HG03196 (cell line): ENCODE measurements around the gene BIRC6.
"Not testable (repeated sequence)": the region's sequence is repeated elsewhere in the genome, so short reads cannot be mapped to it uniquely, and the experiment has no call there.

ENCODE experiments used
- ATAC-seq: cut with Tn5 transposase; IDR thresholded peaks from one replicate; pipeline ENCODE4 v1.9.1; 2021; ENCODE audit not compliant: unreplicated experiment

Gene BIRC6

DNA sequence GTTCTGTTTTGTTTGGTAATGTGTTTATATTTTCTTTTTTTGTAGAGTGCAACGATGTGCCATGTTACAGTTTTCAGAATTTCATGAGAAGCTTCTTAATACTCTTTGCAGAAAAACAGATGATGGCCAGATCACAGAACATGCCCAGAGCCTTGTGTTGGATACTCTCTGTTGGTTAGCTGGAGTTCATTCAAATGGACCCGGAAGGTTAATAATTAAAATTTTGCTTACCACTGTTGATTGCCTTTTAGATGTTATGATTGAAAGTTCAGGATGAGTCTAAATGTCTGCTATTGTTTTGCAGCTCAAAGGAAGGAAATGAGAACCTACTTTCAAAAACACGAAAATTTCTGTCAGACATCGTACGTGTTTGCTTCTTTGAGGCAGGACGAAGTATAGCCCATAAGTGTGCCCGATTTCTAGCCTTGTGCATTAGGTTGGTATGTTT lies 85.2 kb downstream of the BIRC6 start:
- ATAC-seq, result no peak

DNA sequence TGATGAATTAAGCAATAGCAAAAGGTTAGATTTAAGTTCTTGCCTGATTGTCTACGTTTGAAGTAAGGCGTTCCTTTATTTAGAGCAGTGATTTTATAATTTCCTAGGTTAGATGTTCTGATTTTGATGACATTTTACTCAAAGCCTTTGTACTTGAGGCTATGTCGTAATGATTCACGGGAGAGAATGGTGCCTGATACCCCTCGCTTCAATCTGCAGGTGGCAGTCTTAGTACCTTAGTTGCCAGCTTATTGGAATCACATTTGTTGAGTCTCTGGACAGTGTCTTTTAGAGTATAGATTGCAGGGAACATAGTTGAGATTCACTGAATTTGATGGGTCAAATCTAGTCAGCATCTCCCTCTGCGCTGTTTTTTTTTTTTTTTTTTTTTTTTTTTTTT lies 89.5 kb downstream of the BIRC6 start:
- ATAC-seq, result no peak

DNA sequence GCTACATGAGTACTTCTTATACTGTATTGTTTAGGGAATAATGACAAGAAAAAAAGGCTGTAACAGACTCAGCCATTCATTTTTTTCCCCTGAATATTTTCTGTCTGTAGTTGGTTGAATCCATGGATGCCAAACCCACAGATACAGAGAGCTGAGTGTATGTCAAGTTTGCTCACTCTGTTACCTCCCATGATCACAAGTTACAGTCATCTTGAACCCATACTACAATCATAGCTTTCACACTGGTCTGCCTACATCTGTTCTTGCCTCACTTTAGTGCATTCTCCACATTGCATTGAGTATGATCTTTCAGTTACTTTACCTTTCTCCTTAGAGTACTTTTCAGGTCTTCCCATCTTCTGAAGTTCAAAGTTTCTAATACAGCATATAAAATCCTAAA lies 94.0 kb downstream of the BIRC6 start:
- ATAC-seq, result no peak

DNA sequence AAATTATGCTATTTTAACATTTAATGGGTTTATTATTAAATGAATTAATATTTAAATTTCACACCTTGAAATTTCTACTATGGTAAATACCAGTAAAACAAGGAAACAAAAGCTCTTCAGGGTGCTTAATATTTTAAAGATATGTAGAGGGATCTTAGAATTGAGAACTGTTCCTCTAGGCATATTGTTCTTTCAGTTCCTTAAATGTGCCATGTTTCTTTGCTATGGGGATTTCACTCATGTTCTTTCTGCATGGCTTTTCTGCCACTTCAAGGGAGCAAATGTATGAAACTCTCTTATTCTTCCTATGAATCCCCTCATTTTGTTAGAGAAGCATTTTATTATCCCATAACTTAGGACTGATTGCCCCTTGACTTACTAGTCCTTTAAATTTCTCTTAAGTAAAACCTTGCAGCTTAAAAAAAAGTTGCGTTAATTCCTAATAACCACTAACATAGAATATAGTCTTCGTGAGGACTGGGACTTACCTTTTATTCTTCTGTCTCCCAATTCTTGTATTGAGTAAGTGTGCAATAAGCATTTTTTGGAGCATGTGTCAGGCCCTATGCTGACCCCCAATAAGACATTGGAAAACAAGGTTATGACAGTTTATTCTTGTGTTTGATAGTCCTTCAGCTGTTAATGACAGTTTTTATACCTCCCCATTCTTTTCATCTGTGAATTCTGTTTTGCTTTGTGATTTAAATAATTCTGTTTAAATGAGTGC lies 95.7 kb downstream of the BIRC6 start:
- no peak for ATAC-seq

DNA sequence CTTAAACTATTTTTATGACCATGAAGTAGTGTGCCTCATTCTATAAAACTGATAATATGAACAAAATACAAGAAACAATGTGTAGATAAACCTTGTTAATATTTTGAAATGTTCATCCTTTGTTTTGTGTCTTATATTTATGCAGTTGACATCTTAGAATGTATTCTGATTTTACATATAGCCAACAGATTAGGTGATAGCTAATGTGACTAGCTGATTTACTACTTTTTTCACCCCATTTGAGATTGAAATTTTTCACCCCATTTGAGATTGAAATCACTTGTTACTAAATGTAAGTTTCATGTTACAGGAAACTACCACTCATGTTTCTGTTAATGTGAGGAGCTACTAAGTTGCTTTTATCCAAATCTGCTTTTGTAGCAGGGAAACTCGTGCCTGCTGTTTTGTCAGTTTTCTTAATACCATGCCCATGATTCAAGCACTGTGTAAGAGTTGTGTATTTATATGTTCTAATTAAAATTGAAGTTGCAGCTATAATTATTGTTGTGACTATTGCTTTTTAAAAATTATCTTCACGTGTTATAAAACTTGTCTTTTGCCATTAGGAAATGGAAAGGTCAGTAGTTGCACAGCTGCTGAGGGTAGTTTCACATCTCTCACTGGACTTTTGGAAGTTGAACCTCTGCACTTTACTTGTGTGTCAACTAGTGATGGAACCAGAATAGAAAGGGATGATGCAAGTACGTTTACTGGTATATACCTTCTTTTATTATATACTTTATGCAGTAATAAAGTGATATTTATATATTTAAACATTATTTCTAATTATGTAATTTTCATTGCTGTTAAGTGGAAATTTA lies 96.6 kb downstream of the BIRC6 start:
- no peak for ATAC-seq

DNA sequence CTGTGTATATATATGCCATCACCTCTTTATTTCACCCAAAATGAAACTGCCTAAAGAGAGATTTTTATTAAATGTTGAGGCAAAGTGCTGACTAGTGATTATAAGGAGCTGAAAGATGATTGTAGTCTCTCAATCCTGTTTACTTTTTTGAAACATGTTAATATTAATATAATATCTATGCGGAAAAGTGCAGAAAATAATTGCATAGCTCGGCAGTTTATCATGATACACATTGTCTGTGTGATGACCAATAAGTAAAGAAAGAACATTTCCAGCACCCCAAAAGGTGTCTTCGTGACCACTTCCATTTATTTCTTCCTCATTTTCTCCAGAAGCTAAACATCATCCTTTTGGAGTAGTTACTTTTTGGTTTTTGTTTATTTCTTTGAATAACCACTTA lies 99.0 kb downstream of the BIRC6 start:
- ATAC-seq, result no peak

DNA sequence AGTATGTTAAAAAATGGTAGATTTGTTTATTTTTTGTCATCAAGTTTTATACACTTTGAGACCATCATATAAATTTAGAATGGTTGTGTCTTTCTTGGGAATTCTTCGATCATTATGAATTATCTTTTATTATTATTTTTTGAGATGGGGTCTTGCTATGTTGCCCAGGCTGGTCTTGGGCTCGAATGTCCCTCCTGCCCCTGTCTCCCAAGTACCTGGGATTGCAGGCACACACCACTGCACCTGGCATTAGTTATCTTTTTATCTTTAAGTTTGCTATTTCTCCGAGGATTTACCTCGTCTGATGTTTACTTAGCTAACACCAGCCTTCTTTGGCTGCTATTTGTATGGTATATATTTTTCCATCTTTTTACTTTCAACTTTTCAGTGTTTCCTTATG lies 100.0 kb downstream of the BIRC6 start:
- no peak for ATAC-seq

DNA sequence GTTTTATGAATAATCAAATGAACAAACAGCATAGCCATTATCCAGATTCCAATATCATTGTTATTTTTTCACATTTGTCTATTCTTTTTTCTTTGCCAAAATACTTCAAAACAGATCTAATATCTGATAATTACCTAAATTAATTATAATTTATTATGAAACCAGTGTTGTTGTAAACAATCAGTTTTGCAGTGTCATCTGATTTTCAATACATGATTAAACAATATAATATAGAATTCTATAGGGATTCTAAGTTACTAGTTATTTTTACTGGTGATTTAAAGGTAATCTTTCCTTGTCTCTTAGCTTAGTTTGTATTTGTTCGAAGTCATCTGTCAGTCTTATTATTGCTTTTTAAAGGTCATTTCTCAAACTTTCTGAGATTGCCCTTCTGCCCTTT lies 101.0 kb downstream of the BIRC6 start:
- no peak for ATAC-seq

DNA sequence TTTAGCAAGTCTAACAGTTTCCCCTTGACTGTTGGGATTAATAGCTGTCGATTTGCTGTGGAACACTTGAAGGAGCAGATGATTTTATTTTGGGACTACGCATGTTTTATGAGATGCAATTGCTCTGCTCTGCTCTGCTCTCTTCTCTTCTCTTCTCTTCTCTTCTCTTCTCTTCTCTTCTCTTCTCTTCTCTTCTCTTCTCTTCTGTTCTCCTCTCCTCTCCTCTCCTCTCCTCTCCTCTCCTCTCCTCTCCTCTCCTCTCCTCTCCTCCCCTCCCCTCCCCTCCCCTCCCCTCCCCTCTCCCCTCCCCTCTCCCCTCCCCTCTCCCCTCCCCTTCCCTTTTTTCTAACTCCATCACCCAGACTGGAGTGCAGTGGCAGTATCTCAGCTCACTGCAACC lies 104.0 kb downstream of the BIRC6 start:
- not testable (repeated sequence) for ATAC-seq

DNA sequence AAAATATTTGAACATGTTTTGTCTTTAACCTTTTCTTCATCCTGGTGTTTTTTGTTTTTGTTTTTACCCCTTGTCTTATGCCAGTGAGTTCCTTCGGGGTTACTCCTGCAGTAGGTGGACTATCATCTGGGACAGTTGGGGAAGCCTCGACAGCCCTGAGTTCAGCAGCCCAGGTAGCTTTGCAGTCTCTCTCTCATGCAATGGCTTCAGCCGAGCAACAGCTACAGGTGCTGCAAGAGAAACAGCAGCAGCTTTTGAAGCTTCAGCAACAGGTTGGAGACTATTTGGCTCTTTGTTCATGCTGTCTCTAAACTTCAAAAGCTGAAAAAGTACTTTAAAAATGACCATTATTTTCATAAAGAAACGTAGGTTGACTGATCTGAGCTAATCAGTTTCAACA lies 106.3 kb downstream of the BIRC6 start:
- ATAC-seq, result no peak

DNA sequence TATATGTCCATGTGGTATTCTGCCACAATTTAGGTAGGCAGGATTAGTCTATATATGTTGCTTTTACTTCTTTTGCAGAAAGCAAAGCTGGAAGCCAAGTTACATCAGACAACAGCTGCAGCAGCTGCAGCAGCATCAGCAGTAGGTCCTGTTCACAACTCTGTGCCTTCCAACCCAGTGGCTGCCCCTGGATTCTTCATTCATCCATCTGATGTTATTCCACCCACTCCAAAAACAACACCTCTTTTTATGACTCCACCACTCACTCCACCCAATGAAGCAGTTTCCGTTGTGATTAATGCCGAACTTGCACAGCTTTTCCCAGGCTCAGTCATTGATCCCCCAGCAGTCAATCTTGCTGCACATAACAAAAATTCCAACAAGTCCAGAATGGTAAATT lies 107.6 kb downstream of the BIRC6 start:
- no peak for ATAC-seq

DNA sequence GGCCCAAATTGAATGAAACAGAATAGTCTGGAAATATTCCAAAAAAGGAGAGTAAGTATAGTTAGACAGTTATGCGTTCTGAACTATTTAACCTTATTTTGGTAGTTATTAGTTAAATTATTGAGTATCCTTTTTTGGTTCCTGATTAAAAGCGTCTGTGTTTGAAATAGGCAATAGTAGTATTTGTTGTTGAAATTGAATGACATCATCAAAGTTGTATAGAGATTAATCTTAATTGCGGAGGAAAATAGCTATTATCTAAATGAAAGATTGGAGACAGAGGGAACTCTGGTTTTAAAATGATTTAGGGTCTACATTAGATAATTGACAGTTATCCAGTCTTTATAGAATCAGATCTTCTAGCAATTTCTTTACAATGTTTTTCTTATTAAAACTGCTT lies 115.8 kb downstream of the BIRC6 start:
- ATAC-seq, result no peak

DNA sequence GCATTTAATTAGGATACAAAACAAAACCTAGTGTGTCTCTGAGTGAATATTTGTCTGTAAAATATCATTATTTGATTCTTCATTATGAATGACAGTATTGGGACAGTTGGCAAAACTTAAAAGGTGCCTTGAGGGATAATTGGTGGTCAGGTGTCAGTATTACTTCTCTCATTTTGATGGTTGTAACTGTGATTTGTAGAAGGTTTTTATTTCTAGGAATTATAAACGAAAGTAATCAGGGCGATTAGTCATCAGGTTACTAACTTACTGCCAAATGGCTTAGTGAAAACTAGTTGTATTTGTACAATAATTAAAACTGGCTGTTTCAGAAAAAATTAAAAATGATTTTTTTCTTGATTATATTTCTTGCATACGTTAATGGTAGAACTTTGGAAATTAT lies 117.6 kb downstream of the BIRC6 start:
- ATAC-seq, result no peak

DNA sequence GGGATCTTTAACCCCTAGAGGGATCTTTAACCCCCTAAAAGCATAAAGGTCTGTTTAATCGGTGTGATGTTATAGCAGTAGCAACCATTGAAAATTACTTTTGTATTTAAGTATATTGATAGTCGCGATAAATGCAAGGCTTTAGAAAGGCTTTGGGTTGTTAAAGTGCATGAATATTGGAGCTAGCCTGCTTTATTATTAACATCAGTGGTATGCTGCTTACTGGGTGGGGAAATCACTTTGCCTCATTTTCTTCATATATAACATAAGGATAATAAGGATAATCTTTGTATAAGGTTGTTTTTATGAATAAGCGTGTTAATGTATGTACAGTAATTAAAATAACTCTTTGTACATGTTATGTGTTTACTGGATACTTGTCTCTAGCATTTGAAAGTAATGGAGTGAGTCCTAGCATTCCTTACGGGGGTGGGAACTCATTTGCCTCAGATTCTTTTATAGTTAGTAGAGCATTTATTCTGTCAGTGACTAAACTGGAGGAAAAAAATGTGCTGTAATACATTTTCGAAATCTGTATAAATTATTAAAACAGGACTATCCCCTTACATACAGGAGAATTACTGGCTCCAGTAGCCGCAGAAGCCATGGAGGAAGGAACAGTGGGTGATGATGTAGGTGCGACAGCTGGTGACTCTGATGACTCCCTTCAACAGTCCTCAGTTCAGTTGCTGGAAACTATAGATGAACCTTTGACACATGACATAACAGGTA lies 122.2 kb downstream of the BIRC6 start:
- no peak for ATAC-seq

DNA sequence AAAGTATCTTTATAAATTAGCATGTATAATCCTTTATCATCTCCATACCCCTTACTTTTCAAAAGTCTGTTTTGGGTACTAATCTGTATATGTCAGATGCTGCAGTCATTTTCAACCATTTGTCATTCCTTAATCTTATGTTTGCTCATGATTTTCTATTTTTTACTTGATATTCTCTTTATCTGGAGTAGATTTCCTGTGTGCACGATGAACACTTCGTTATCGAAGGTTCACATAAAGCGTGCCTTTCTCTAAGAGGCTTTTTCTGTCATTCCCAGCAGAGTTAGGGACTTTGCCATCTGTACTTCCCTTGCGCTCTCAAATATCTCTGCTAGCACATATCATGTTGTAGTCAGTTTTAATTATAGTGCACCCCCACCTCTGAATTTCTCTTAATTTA lies 123.2 kb downstream of the BIRC6 start:
- no peak for ATAC-seq

DNA sequence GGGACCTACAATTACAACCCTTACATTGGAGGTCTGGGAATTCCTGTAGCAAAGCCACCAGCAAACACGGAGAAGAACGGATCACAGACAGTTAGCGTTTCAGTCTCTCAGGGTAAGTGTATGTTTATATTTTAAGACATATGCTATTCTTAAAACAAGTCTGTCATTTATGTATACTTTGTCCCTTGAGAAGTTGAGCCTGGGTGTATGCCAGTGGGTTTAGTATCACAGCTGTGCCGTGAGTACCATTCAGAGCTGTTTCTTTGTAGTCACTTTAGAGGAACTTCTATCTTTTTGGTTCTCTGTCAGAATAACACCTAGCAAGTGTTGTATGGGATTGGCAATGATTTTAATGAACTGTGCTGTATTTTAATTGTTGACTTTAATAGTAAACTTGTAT lies 125.6 kb downstream of the BIRC6 start:
- ATAC-seq, result no peak

DNA sequence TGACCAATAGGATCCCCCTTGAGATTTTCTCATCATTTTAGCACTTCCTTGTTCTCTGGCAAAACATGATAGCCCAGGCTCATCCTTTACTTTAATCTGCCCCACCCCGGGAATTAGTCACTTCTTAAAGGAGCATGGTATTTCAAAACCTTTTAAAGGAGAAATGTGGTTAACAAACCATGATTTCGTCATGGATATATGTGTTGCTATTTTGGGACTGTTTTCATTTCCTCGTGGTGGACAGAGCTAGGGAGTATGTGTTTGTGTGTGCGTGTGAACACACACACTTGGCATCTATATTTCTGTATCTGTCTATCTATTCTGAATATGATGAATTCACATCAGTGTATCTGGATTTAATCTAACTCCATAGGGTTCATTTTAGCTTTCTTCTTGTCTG lies 128.1 kb downstream of the BIRC6 start:
- no peak for ATAC-seq

DNA sequence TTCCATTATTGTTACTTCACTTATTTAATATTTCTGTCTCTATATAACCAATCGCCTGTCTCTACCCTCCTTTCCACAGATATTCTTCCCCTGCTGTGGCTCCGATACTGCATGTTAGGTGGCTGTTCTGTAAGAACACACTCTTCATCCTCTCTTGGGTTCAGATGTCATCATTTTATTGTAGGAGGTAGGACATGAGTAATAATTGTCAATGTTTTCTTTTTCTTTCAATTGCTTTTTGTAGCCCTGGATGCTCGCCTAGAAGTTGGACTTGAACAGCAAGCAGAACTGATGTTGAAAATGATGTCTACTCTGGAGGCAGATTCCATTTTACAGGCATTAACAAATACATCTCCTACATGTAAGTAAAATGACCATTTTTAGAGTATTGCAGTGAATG lies 128.6 kb downstream of the BIRC6 start:
- no peak for ATAC-seq

DNA sequence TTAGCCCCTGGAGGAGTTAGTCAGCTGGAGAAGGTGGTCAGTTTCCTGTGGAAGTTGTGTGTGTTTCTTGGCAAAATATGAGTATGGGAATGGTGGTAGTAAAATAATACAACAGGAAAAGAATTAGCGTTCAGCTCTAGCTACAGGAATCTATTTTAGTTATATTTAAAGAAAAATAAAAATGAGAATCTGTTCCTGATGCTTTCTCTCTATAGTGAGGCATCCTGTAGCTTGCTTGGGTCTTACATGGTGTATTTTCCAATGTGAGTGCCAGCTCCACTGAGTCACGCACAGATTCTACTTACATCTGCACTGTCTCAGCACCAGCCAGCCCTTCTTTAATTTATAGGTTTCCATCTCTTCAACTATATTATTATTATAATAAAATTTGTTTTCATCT lies 132.2 kb downstream of the BIRC6 start:
- no peak for ATAC-seq

DNA sequence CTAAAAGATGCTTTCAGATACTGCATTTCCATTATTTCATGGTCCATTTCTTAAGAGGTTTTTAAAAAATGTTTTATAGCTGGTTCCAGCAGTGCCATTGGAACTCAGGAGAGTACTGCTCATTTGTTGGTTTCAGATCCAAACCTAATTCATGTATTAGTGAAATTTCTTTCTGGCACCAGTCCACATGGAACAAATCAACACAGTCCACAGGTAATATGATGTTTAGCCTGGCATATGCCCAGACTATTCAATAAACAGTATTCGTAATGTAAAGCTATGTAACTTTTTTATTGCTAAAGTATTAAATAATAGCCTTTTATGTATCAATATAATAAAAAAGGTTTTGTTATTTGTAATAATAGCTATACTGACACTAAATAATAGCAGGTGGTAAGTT lies 134.5 kb downstream of the BIRC6 start:
- ATAC-seq, result no peak

DNA sequence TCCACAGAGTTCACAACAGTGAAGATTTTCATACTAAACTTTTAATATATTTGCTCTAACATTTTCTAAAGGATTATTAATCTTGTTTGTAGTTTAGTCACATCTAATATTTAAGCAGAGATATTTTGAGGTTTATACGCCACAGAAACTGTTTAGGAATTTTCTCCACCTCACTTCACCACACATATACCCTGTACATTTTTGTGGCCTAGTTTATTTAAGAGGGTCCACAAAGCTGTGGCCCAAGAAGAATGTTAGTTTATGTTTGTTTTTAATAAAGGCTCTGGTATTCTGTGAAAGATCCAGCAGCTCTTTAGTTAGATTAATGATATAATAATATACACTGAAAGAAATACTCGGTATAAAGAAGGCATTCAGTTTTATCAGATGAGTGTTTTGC lies 138.3 kb downstream of the BIRC6 start:
- no peak for ATAC-seq

DNA sequence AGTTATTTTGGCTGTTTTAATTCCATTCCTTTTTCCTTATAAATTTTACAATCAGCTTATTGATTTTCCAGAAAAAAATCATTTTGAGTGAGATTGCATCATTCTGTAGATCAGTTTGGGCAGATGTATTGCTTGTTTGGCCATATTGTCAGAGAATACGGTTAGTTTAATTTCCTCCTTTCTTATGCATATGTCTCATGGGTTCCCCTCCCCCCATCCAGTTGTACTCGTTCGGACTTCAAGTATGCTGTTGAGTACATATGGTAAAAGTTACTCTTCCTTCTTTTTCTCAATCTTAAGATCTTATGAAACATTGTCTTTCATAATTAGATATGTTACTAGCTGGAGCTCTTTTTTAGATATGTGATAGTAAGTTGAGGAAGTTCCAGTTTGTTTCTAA lies 139.8 kb downstream of the BIRC6 start:
- ATAC-seq, result no peak
